ENCODE data around the gene GRWD1.

The GRWD1 gene

DNA sequence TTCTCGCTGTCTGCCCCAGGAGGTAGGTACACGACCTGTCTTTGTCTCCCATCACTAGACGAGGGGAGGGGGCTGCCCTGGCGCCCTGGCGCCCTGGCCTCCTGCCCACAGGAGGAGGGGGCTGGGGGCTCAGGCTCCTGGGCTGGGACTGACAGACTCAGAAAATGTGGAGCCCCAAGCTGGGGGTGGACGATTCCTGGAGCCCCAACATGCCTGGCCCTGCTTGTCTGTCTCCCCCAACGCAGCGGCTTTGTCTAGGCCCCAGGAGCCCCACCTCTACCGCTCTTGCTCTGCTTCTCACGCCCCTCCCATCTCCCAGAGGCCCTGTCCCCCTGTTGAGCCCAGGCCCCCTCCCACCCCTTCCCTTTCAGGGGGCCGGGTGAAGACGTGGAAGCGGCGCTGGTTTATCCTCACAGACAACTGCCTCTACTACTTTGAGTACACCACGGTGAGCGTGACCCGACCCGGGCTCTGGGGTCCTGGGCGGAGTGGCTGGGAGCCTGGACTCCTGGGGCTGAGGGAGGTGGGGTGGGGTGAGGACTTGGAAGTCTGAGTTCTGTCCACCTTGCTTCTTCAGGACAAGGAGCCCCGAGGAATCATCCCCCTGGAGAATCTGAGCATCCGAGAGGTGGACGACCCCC, 32.0 kb downstream of the GRWD1 start:
- no peak for TF ChIP-seq GLIS3 (CRISPR knock-in tag; IDR thresholded peaks at IDR 0.05)
- TF ChIP-seq, protein P1, sequence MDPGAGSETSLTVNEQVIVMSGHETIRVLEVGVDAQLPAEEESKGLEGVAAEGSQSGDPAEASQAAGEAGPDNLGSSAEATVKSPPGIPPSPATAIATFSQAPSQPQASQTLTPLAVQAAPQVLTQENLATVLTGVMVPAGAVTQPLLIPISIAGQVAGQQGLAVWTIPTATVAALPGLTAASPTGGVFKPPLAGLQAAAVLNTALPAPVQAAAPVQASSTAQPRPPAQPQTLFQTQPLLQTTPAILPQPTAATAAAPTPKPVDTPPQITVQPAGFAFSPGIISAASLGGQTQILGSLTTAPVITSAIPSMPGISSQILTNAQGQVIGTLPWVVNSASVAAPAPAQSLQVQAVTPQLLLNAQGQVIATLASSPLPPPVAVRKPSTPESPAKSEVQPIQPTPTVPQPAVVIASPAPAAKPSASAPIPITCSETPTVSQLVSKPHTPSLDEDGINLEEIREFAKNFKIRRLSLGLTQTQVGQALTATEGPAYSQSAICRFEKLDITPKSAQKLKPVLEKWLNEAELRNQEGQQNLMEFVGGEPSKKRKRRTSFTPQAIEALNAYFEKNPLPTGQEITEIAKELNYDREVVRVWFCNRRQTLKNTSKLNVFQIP (CRISPR knock-in tag; IDR thresholded peaks at IDR 0.05; ENCODE audit: borderline replicate concordance, low read depth), result no peak
- TF ChIP-seq PPARA (CRISPR knock-in tag; IDR thresholded peaks at IDR 0.05; ENCODE audit: borderline replicate concordance), result no peak
- no peak for TF ChIP-seq TCF4 (CRISPR knock-in tag; IDR thresholded peaks at IDR 0.05; ENCODE audit: borderline replicate concordance)
- no peak for TF ChIP-seq ZNF8 (CRISPR knock-in tag; IDR thresholded peaks at IDR 0.05)
- no peak for TF ChIP-seq ZNF70 (CRISPR knock-in tag; IDR thresholded peaks at IDR 0.05)
- TF ChIP-seq OSR1 (CRISPR knock-in tag; IDR thresholded peaks at IDR 0.05), result no peak
- no peak for ATAC-seq

DNA sequence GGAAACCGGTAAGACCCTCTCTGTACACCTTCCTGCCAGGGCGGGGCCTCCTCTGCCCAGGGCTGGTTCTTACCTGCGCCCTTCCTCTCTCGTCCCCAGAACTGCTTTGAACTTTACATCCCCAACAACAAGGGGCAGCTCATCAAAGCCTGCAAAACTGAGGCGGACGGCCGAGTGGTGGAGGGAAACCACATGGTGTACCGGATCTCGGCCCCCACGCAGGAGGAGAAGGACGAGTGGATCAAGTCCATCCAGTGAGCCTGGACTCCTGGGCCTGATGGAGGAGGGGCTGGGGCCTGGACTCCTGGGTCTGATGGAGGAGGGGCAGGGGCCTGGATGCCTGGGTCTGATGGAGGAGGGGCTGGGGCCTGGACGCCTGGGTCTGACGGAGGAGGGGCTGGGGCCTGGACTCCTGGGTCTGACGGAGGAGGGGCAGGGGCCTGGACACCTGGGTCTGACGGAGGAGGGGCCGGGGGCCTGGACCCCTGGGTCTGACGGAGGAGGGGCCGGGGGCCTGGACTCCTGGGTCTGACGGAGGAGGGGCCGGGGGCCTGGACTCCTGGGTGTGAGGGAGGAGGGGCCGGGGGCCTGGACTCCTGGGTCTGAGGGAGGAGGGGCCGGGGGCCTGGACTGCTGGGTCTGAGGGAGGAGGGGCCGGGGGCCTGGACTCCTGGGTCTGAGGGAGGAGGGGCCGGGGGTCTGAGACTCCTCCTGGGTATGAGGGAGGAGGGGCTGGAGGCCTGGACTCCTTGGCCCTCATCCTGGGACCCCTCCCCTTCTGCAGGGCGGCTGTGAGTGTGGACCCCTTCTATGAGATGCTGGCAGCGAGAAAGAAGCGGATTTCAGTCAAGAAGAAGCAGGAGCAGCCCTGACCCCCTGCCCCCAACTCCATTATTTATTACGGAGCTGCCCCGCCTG, 32.8 kb downstream of the GRWD1 start:
- ATAC-seq, result no peak
- TF ChIP-seq ZFP3 (CRISPR knock-in tag; IDR thresholded peaks at IDR 0.05), result no peak
- no peak for TF ChIP-seq ARNTL (CRISPR knock-in tag; IDR thresholded peaks at IDR 0.05; ENCODE audit: borderline replicate concordance, low read depth)
- TF ChIP-seq ZNF8 (CRISPR knock-in tag; IDR thresholded peaks at IDR 0.05), result no peak
- TF ChIP-seq GLIS3 (CRISPR knock-in tag; IDR thresholded peaks at IDR 0.05), result no peak
- TF ChIP-seq, protein P1 (CRISPR knock-in tag; IDR thresholded peaks at IDR 0.05; ENCODE audit: borderline replicate concordance, low read depth), result no peak
- no peak for TF ChIP-seq SNAI2 (CRISPR knock-in tag; IDR thresholded peaks at IDR 0.05)
- no peak for TF ChIP-seq ZFP30 (CRISPR knock-in tag; IDR thresholded peaks at IDR 0.05)
- no peak for TF ChIP-seq TCF4 (CRISPR knock-in tag; IDR thresholded peaks at IDR 0.05; ENCODE audit: borderline replicate concordance)
- no peak for TF ChIP-seq ISL1 (CRISPR knock-in tag; IDR thresholded peaks at IDR 0.05)
- TF ChIP-seq, protein P2, sequence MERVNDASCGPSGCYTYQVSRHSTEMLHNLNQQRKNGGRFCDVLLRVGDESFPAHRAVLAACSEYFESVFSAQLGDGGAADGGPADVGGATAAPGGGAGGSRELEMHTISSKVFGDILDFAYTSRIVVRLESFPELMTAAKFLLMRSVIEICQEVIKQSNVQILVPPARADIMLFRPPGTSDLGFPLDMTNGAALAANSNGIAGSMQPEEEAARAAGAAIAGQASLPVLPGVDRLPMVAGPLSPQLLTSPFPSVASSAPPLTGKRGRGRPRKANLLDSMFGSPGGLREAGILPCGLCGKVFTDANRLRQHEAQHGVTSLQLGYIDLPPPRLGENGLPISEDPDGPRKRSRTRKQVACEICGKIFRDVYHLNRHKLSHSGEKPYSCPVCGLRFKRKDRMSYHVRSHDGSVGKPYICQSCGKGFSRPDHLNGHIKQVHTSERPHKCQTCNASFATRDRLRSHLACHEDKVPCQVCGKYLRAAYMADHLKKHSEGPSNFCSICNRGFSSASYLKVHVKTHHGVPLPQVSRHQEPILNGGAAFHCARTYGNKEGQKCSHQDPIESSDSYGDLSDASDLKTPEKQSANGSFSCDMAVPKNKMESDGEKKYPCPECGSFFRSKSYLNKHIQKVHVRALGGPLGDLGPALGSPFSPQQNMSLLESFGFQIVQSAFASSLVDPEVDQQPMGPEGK (CRISPR knock-in tag; IDR thresholded peaks at IDR 0.05; ENCODE audit: borderline replicate concordance), result no peak
- no peak for TF ChIP-seq CSDC2 (CRISPR knock-in tag; IDR thresholded peaks at IDR 0.05)
- TF ChIP-seq, protein P3, sequence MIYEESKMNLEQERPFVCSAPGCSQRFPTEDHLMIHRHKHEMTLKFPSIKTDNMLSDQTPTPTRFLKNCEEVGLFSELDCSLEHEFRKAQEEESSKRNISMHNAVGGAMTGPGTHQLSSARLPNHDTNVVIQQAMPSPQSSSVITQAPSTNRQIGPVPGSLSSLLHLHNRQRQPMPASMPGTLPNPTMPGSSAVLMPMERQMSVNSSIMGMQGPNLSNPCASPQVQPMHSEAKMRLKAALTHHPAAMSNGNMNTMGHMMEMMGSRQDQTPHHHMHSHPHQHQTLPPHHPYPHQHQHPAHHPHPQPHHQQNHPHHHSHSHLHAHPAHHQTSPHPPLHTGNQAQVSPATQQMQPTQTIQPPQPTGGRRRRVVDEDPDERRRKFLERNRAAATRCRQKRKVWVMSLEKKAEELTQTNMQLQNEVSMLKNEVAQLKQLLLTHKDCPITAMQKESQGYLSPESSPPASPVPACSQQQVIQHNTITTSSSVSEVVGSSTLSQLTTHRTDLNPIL (CRISPR knock-in tag; IDR thresholded peaks at IDR 0.05; ENCODE audit: low read depth), result no peak
- no peak for TF ChIP-seq ESRRG (CRISPR knock-in tag; IDR thresholded peaks at IDR 0.05)
- TF ChIP-seq ZNF70 (CRISPR knock-in tag; IDR thresholded peaks at IDR 0.05), result no peak
- TF ChIP-seq TOX (CRISPR knock-in tag; IDR thresholded peaks at IDR 0.05; ENCODE audit: borderline replicate concordance), result no peak
- TF ChIP-seq ZC3H10 (CRISPR knock-in tag; IDR thresholded peaks at IDR 0.05), result no peak

DNA sequence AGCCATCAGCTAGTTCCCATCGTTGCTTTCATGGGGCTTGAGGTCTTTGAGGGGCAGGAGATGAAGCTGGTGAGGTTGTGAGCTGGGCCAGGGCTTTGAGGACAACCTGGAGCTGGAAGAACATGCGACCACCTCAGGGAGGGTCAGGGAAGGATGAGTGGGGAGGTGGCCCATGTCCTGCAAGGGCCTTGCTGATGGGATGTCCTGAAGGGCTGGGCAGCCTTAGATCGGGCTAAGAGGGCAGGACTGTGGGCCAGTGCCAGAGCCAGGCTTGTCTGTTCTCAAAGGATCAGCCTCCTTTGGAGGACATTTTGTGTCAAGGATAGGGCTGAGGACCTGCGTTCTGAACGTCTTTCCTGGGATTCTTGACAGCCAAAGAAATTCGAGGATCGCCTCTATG, 33.9 kb downstream of the GRWD1 start:
- ATAC-seq, result no peak
- TF ChIP-seq, protein P3 (CRISPR knock-in tag; IDR thresholded peaks at IDR 0.05; ENCODE audit: low read depth), result no peak
- TF ChIP-seq ZNF8 (CRISPR knock-in tag; IDR thresholded peaks at IDR 0.05), result no peak
- no peak for TF ChIP-seq OSR1 (CRISPR knock-in tag; IDR thresholded peaks at IDR 0.05)
- no peak for TF ChIP-seq ZC3H10 (CRISPR knock-in tag; IDR thresholded peaks at IDR 0.05)
- no peak for TF ChIP-seq ZFP3 (CRISPR knock-in tag; IDR thresholded peaks at IDR 0.05)
- no peak for TF ChIP-seq ISL1 (CRISPR knock-in tag; IDR thresholded peaks at IDR 0.05)
- TF ChIP-seq, protein P4, sequence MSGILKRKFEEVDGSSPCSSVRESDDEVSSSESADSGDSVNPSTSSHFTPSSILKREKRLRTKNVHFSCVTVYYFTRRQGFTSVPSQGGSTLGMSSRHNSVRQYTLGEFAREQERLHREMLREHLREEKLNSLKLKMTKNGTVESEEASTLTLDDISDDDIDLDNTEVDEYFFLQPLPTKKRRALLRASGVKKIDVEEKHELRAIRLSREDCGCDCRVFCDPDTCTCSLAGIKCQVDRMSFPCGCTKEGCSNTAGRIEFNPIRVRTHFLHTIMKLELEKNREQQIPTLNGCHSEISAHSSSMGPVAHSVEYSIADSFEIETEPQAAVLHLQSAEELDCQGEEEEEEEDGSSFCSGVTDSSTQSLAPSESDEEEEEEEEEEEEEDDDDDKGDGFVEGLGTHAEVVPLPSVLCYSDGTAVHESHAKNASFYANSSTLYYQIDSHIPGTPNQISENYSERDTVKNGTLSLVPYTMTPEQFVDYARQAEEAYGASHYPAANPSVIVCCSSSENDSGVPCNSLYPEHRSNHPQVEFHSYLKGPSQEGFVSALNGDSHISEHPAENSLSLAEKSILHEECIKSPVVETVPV (CRISPR knock-in tag; IDR thresholded peaks at IDR 0.05), result no peak
- TF ChIP-seq BACH2 (CRISPR knock-in tag; IDR thresholded peaks at IDR 0.05; ENCODE audit: borderline replicate concordance), result no peak
- TF ChIP-seq ZNF565 (CRISPR knock-in tag; conservative IDR thresholded peaks at IDR 0.05; ENCODE audit: low read depth), result no peak
- TF ChIP-seq CSDC2 (CRISPR knock-in tag; IDR thresholded peaks at IDR 0.05), result no peak
- no peak for TF ChIP-seq GLIS3 (CRISPR knock-in tag; IDR thresholded peaks at IDR 0.05)
- TF ChIP-seq, protein P1 (CRISPR knock-in tag; IDR thresholded peaks at IDR 0.05; ENCODE audit: borderline replicate concordance, low read depth), result no peak
- no peak for TF ChIP-seq ESRRG (CRISPR knock-in tag; IDR thresholded peaks at IDR 0.05)
- no peak for TF ChIP-seq SNAI2 (CRISPR knock-in tag; IDR thresholded peaks at IDR 0.05)
- no peak for TF ChIP-seq TOX (CRISPR knock-in tag; IDR thresholded peaks at IDR 0.05; ENCODE audit: borderline replicate concordance)

Measured in SK-N-SH treated with all-trans-retinoic acid at 6 μM for 48 hours (cell line).